Breast epithelium (tissue), 4 donors: ENCODE results near the gene IGSF9B. TPM values are rescaled to one million over a fixed set of nuclear protein-coding genes. Genes with fewer than 3 reads are reported as not detected.

Experiments used
- DNase-seq, 2 donors: peaks; one replicate each; pipeline ENCODE4 v3.0.0-alpha.2; 2019; ENCODE audit warnings: low spot score in 2 of 2
- H3K27ac ChIP-seq, 2 donors: fragments of 200-600 bp; sonication (generic) in 1 of 2; one replicate each; pipeline ENCODE4 v1.5.1; 2016 to 2019; ENCODE audit warnings: mild to moderate bottlenecking in 1 of 2
- H3K27me3 ChIP-seq, 2 donors: fragments of 200-600 bp; sonication (generic) in 1 of 2; one replicate each; pipeline versions ENCODE4 v1.5.1 to v1.6.0; 2017 to 2019; ENCODE audit warnings: control low read depth in 1 of 2, mild to moderate bottlenecking in 1 of 2
- H3K36me3 ChIP-seq: fragments of 200-600 bp; one replicate; pipeline ENCODE4 v1.5.1; 2019
- H3K4me1 ChIP-seq, 2 donors: fragments of 200-600 bp; sonication (generic); one replicate each; pipeline ENCODE4 v1.5.1; 2016 to 2019; ENCODE audit warnings: control low read depth in 1 of 2
- H3K4me3 ChIP-seq, 3 donors: fragments of 200-600 bp; sonication (generic); 1 replicate in 2 of 3; 2 replicates in 1 of 3; pipeline ENCODE4 v1.5.1; 2016 to 2019; ENCODE audit warnings: mild to moderate bottlenecking in 3 of 3, moderate library complexity in 2 of 3
- H3K9me3 ChIP-seq, 2 donors: fragments of 200-600 bp; sonication (generic) in 1 of 2; one replicate each; pipeline ENCODE4 v1.5.1; 2016 to 2019; ENCODE audit warnings: control low read depth in 1 of 2
- CTCF ChIP-seq, 3 donors: fragments of 450-650 bp; IDR thresholded peaks; one replicate each; pipeline ENCODE4 v1.5.1; 2016 to 2017; ENCODE audit warnings: antibody characterized with exemption in 3 of 3, mild to moderate bottlenecking in 3 of 3, moderate library complexity in 3 of 3
- POLR2A ChIP-seq: fragments of 450-650 bp; IDR thresholded peaks from one replicate; pipeline ENCODE4 v1.6.1; 2016; ENCODE audit warnings: antibody characterized with exemption, mild to moderate bottlenecking, moderate library complexity
- POLR2AphosphoS5 ChIP-seq, 3 donors: sonication (generic); formaldehyde crosslinking; IDR thresholded peaks; one replicate each; pipeline ENCODE4 v1.6.1; 2017; ENCODE audit warnings: antibody characterized with exemption in 3 of 3
- intact Hi-C: fragments of 100-400 bp; cut with DNase I; formaldehyde crosslinking; loops from one replicate; pipeline ENCODE4 v1.15.1; 2023; ENCODE audit warnings: low total_unique reads
- total RNA-seq, 3 donors: library from RNA; depleted of rRNA; stranded (reverse); fragments of >200 nt; gene quantifications; one replicate each; pipeline ENCODE4 v1.1.0, GENCODE V29; 2016

Gene IGSF9B
- total RNA-seq, 3 donors from 2014 or later: 0.64 to 4.5 (median 3.3) TPM

- H3K27ac ChIP-seq: no peak overlapping the region
- H3K9me3 ChIP-seq: no peaks in the 10 kb centered on the region
- intact Hi-C loops: no loop called here
- TF ChIP-seq POLR2A (no peak), CTCF (IDR thresholded peaks at IDR 0.05) (no peak), POLR2AphosphoS5 (IDR thresholded peaks at IDR 0.05) (no peak)
- H3K4me1 ChIP-seq: no peaks in the 10 kb centered on the region
- H3K27me3 ChIP-seq: no peaks in the 10 kb centered on the region
- DNase-seq: no peak
- H3K36me3 ChIP-seq: no peaks in the 10 kb centered on the region
- no peak overlapping the region for H3K4me3 ChIP-seq
These were observed 96.6 kb downstream of the IGSF9B start for GRCh38 chr11:133860151-133860550.

Other genes with a start within 250 kb of the IGSF9B start
- not detected for gene SPATA19, start 111.5 kb downstream of the IGSF9B start, total RNA-seq
- gene JAM3, start 112.1 kb upstream of the IGSF9B start, total RNA-seq: 10 to 100 TPM; 25.0 to 34.5 (median 33.8) TPM